UCSD-AML1 (cell line): ENCODE data around the gene RGS6.

Source experiments
- DNase-seq: peaks from one replicate; lab custom pipeline; 2025; ENCODE audit not compliant: unreplicated experiment; lab: John Stamatoyannopoulos, UW

RGS6 gene

GRCh38 chr14:72401101-72401625 lies 468.9 kb downstream of the RGS6 start:
- no peak for DNase-seq

- DNase-seq = peak; percentile 53
Measured at GRCh38 chr14:72401632-72402376, 469.6 kb downstream of the RGS6 start.

DNA sequence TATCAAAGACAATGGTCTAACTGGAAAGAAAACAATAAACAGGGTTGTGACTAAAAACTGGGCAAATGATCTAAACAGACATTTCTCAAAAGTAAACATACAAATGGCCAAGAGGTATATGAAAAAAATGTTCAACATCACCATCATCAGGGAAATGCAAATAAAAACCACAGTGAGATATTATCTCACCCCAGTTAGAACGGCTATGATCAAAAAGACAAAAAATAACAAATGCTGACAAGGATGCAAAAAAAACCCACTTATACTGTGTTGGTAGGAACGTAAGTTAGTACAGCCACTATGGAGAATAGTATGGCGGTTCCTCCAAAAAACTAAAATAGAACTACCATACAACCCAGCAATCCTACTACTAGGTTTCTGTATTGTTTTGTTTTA lies 470.1 kb downstream of the RGS6 start:
- DNase-seq = no peak

DNA sequence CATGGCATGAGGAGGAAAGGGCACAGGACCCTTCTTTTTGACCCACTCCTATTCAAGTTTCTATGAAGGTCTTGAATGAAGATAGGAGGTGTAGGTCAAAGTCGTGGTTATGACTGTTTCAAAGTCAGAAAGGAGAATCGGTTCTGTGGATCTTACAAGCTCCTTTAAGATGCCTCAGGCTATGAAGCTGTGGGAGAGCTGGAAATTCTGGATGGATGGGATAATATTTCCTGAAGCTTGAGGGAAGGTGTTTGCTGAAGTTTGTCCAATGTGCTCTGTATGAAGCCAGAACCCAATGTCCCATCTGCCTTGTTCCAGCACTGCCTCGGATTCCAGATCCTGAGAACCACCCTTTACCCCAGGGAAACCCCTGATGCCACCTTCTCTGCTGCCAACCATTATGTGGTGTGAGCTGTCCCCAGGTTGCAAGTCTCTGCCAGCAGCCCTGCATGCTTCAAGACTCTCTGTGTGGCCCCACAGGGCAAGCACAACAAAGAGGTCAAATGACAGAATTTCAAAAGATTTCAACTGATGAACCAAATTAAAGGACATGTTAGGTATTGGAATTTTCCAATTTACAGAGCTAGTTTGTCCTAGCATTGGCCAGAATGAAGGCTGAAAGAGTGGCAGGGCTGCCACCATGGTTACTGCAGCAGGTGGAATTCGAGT lies 472.0 kb downstream of the RGS6 start:
- DNase-seq = no peak

DNA sequence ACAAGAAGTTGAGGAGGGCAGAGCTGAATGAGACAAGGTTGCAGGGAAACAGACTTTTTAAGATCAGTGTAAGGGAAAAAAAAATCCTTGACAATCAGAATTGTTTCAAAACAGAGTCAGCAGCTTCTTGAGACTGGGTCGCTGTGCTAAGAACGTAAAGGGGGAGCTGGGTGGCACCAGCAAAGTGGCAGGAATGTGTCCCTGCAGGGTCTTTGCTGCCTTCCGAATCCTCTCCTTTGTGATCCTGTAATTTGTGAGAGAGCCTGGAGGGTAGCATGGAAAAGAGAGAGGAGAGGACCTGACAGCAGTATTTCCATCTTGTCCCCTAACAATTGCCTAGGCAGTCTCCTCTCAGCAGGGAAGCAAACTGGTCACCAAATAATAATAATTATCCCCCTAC lies 472.8 kb downstream of the RGS6 start:
- DNase-seq = no peak

- no peak for DNase-seq
Measured at GRCh38 chr14:72408020-72408419, 475.8 kb downstream of the RGS6 start.

DNA sequence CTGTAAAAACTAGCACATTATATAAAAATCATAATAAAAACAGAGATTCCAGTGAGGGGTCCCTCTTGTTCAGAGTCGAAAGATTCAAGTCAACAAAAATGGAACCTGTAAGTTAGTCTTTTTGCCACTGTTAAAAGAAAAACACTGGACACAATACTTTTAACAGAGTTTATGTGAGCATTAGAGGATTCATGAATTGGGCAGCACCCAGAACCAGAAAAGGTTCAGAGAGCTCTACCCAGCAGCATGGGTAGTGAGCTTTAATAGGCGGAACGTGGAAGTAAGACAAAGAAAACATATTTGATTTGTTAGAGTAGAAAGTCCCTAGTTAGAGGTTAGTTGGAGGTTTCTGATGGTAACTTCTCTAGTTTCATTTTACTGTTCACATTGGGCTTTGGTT lies 476.8 kb downstream of the RGS6 start:
- DNase-seq = no peak

DNA sequence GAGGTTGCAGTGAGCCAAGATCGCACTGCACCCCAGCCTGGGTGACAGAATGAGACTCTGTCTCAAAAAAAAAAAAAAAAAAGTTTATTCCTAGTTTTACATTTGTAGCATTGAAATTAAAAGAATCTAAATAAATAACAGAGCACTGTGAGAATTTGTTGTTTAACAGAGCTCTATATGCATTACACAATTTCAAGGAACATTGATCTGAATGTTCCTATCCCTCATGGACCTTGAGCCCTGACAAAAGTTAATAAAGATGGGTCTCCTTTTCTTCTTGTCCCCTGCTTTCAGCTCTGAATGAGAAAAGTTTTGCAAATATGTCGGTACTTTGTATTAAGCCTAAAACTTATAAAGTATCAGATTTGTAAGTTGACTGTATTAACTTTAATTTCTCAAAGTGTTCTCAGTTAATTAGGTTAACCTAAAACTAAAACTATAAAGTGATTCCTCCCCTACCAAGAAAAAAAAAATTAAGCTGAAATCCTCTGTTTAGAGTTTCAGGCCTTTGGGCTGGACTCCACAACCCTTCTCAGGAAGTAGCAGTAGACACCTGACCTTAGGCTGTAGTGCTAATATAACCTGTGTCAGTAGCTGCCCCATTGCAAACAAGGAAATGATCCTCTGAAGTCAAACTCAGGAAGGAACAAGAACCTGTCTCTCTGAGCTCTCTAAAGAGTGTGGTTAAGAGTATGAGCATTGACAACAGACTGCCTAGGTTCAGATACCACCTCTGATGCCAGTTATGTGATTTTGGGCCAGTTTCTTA lies 484.0 kb downstream of the RGS6 start:
- DNase-seq = no peak

DNA sequence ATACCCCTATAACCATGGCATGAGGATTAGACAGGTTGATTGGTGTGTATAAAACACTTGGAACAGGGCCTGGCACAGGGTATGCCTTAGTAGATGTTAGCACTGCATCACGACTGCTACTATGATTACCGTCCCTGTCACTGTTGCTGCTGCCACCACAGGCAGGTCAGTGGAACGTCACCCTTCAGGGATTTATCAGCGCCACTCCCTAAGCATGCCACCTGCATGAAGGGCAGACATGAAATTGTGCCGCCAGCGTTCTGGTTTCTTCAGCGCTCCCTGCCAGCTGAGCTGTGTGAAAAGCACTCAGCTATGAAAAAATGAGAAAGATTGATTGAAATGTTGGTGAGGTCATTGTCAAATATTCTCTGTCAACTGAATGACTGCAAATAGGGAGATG lies 484.7 kb downstream of the RGS6 start:
- DNase-seq = no peak

DNA sequence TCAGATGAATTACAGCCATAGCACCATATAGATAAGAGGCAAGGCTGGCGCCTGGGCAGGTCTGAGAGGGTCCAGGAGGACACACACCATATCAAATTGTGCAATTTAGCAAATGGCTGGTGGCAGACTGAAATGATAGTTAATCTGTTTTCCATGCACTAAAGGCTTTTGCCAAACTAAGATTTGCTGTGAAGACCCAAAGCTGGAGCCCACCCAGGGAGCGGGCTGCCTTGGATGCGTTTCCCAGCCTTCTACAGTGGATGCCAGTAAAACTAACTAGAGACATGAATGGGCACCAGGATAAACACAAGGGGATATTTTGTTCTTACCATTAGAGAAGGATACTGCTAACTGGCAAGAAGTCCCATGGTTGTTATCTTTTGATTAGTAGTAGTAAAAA lies 486.6 kb downstream of the RGS6 start:
- DNase-seq = no peak

GRCh38 chr14:72419226-72419775 lies 487.1 kb downstream of the RGS6 start:
- no peak for DNase-seq

DNA sequence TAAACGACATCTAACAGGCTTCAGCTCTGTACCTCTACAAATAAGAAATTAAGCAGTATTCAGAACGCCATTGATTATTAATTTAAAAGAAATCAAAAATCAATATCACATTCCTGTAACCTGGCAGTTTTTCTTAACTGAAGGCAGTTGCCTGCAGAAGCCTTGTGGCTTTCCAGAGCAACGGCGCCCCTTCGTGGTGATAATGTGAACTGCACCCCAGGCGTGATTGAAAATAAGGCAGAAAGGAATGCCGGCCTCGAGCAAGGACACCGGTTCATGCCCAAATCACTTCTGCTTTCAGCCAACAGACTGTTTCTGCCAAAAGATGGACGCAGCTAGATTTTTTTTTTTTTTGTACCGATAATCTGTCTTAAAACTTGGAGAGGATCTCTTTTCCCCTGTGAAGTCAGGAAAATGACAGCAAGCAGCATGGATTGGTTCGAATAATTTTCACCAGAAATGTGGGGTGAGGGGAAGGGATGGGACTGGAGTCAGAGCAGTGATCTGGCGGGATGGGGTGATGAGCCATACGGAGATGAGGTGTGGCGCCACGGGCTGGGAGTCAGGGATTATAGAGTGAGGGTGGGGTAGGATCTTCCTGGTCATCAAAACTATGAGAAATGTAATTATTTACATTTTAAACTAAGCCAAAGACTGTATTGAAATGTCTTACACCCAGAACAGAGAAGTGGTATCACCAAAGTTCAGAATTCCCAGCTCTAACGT lies 488.7 kb downstream of the RGS6 start:
- DNase-seq = peak; percentile 83

- DNase-seq = no peak
Measured at GRCh38 chr14:72423957-72424356, 491.7 kb downstream of the RGS6 start.

- DNase-seq = no peak
Measured at GRCh38 chr14:72430457-72430856, 498.2 kb downstream of the RGS6 start.

DNA sequence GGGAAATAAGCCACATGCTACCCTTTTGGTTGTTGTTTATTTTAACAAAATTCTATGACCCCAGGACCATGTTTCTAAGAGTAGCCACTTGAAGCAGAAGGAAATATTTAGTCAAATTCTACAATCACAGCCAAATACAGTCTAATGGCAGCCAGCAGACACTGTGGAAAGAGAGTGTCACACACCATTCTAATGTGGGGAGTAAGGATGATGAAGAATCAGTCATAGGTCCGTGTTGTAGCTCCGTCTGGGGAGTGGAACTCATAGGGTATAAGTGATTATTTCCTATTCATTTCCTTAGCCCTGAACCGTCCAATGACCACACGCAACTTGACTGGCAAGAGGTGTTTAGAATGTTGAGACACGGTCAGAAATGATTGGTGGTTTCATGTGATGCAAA lies 500.5 kb downstream of the RGS6 start:
- DNase-seq = no peak

- no peak for DNase-seq
Measured at GRCh38 chr14:72433511-72433910, 501.3 kb downstream of the RGS6 start.

GRCh38 chr14:72434856-72435255 lies 502.6 kb downstream of the RGS6 start:
- DNase-seq = no peak

- DNase-seq = peak; percentile 55
Measured at GRCh38 chr14:72439707-72440106, 507.5 kb downstream of the RGS6 start.

DNA sequence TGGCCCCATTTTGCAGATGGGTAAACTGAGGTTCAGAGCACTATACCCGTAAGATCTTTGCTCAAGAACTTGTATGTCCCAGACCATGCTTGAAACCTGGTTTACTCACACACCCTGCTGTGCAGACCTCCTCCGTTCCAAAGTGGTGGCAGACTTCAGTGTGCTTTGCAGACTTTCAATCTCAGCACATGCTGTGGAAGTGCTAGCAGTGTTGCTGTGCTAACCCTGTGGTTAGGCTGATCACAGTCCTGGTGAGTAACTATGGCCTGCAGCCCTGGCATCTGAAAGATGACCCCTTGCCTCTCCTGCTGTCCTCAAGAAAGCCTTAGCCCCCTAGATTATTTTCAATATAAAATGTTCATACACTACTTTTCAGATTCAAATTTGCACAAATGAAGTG lies 511.0 kb downstream of the RGS6 start:
- no peak for DNase-seq

DNA sequence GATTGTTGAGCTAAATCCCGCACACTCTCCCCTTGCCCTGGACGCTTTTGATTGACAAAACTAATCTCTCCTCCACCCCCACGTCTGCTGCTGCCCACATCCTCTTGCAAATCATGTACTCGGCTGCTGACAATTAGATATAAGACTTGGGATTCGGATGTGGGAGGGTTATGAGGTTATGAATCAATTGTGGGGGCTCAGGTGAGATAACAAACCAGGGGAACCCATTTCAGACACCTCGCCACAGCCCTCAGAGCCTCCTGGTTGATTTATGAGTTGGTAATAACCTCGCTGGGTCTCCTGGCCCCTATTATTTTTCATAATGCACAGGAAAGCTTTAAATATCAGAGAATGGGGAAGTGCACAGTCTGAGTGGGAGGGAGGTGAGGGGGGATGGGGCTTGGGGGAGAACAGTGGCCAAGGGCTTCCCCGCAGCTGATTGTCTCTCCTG lies 511.8 kb downstream of the RGS6 start:
- peak; percentile 64 for DNase-seq

GRCh38 chr14:72444701-72445100 lies 512.5 kb downstream of the RGS6 start:
- no peak for DNase-seq
